ENCODE results near the gene HPCA.

HPCA gene

GRCh38 chr1:32906654-32907053 is 20.4 kb downstream of the HPCA start:
- Histone ChIP-seq H3K9ac (ENCODE audit: low read length) (no peak overlapping the region), H2AFZ (ENCODE audit: low read depth, low read length, severe bottlenecking) (no peak overlapping the region), H3F3A (ENCODE audit: insufficient read depth) (no peaks in the 10 kb centered on the region), H4K20me1 (ENCODE audit: low read depth, low read length) (no peaks in the 10 kb centered on the region), H3K27ac (ENCODE audit: low read depth, low read length) (no peak overlapping the region), H3K4me3 (ENCODE audit: insufficient read depth, low read length, poor library complexity, severe bottlenecking) (no peak overlapping the region), H3K36me3 (ENCODE audit: low read length) (no peaks in the 10 kb centered on the region), H3K27me3 (ENCODE audit: low read length) (no peaks in the 10 kb centered on the region), H3K9me2 (replicated peaks; ENCODE audit: insufficient read depth, low read length) (no peaks in the 10 kb centered on the region), H3K79me2 (ENCODE audit: insufficient read depth, low read length) (no peaks in the 10 kb centered on the region), H3K9me3 (ENCODE audit: insufficient read depth, low read length) (no peaks in the 10 kb centered on the region), H3K4me2 (ENCODE audit: low read depth, low read length, poor library complexity, severe bottlenecking) (no peak overlapping the region)
- TF ChIP-seq CTCF (IDR thresholded peaks at IDR 0.05; ENCODE audit: insufficient read depth, low read length, poor library complexity, severe bottlenecking) (no peak), EZH2phosphoT487 (conservative IDR thresholded peaks at IDR 0.05; ENCODE audit: low read length) (no peak)

GRCh38 chr1:32907435-32907834 is 21.1 kb downstream of the HPCA start:
- Histone ChIP-seq H3K36me3 (ENCODE audit: low read length) (no peaks in the 10 kb centered on the region), H3K79me2 (ENCODE audit: insufficient read depth, low read length) (no peaks in the 10 kb centered on the region), H3K4me2 (ENCODE audit: low read depth, low read length, poor library complexity, severe bottlenecking) (no peak overlapping the region), H3K27me3 (ENCODE audit: low read length) (no peaks in the 10 kb centered on the region), H3K4me3 (ENCODE audit: insufficient read depth, low read length, poor library complexity, severe bottlenecking) (no peak overlapping the region), H3K9me3 (ENCODE audit: insufficient read depth, low read length) (no peaks in the 10 kb centered on the region), H2AFZ (ENCODE audit: low read depth, low read length, severe bottlenecking) (no peak overlapping the region), H3K27ac (ENCODE audit: low read depth, low read length) (no peak overlapping the region), H3K9ac (ENCODE audit: low read length) (no peak overlapping the region), H3K9me2 (replicated peaks; ENCODE audit: insufficient read depth, low read length) (no peaks in the 10 kb centered on the region), H3F3A (ENCODE audit: insufficient read depth) (no peaks in the 10 kb centered on the region), H4K20me1 (ENCODE audit: low read depth, low read length) (no peaks in the 10 kb centered on the region)
- no peak for TF ChIP-seq CTCF (IDR thresholded peaks at IDR 0.05; ENCODE audit: insufficient read depth, low read length, poor library complexity, severe bottlenecking)
- no peak for TF ChIP-seq EZH2phosphoT487 (conservative IDR thresholded peaks at IDR 0.05; ENCODE audit: low read length)

- Histone ChIP-seq H2AFZ (ENCODE audit: low read depth, low read length, severe bottlenecking) (no peak overlapping the region), H3K79me2 (ENCODE audit: insufficient read depth, low read length) (no peaks in the 10 kb centered on the region), H3K27ac (ENCODE audit: low read depth, low read length) (no peak overlapping the region), H3F3A (ENCODE audit: insufficient read depth) (no peaks in the 10 kb centered on the region), H3K9me3 (ENCODE audit: insufficient read depth, low read length) (no peaks in the 10 kb centered on the region), H3K9me2 (replicated peaks; ENCODE audit: insufficient read depth, low read length) (no peaks in the 10 kb centered on the region), H3K4me2 (ENCODE audit: low read depth, low read length, poor library complexity, severe bottlenecking) (no peak overlapping the region), H4K20me1 (ENCODE audit: low read depth, low read length) (no peaks in the 10 kb centered on the region), H3K9ac (ENCODE audit: low read length) (no peak overlapping the region), H3K4me3 (ENCODE audit: insufficient read depth, low read length, poor library complexity, severe bottlenecking) (no peak overlapping the region), H3K27me3 (ENCODE audit: low read length) (no peaks in the 10 kb centered on the region), H3K36me3 (ENCODE audit: low read length) (no peaks in the 10 kb centered on the region)
- TF ChIP-seq CTCF (IDR thresholded peaks at IDR 0.05; ENCODE audit: insufficient read depth, low read length, poor library complexity, severe bottlenecking) (no peak), EZH2phosphoT487 (conservative IDR thresholded peaks at IDR 0.05; ENCODE audit: low read length) (no peak)
These were observed 24.0 kb downstream of the HPCA start for GRCh38 chr1:32910319-32910718.

Measured in SU-DHL-6 (cell line).